HEK293 (cell line): ENCODE results near the gene NR0B2.

Experiments
- CTCF ChIA-PET: fragments of 350-600 bp; formaldehyde crosslinking; extraction: SDS; loops from one replicate; lab custom pipeline; 2021; ENCODE audit warnings: antibody characterized with exemption; lab: Yijun Ruan, JAX
- POLR2A ChIA-PET: fragments of 300-600 bp; formaldehyde crosslinking; extraction: SDS; loops from one replicate; lab custom pipeline; 2020; ENCODE audit warnings: antibody characterized with exemption, inconsistent platforms; lab: Yijun Ruan, JAX
- H3K27ac ChIP-seq: fragments of 200-500 bp; sonication (Bioruptor generic); 2 replicates; pipeline ENCODE4 v1.5.1; 2014; ENCODE audit warnings: low read depth, low read length, control low read depth, inconsistent platforms; ENCODE audit errors: extremely low read depth
- H3K36me3 ChIP-seq, 2 experiments: fragments of 200-500 bp in 1 of 2; sonication (Bioruptor generic) in 1 of 2; 1 replicate in 1 of 2; 2 replicates in 1 of 2; pipeline ENCODE4 v1.5.1; 2014 to 2017; ENCODE audit warnings: inconsistent platforms in 2 of 2, low read length in 2 of 2; ENCODE audit not compliant: control insufficient read depth in 2 of 2, insufficient read depth in 1 of 2
- H3K4me1 ChIP-seq: fragments of 200-500 bp; sonication (Bioruptor generic); 2 replicates; pipeline ENCODE4 v1.5.1; 2014; ENCODE audit warnings: mild to moderate bottlenecking, low read length, inconsistent platforms; ENCODE audit not compliant: control insufficient read depth, insufficient read depth
- H3K4me3 ChIP-seq: 2 replicates; pipeline ENCODE4 v1.5.1; 2011; ENCODE audit warnings: low read depth, mild to moderate bottlenecking, control low read depth, low read length, moderate library complexity
- H3K9me3 ChIP-seq: fragments of 200-500 bp; sonication (Bioruptor generic); 2 replicates; pipeline ENCODE4 v1.5.1; 2014; ENCODE audit warnings: low read depth, low read length, inconsistent platforms; ENCODE audit not compliant: control insufficient read depth, insufficient read depth
- GLIS2 ChIP-seq: fragments of 450-650 bp; formaldehyde crosslinking; IDR thresholded peaks from 2 replicates; pipeline ENCODE4 v1.5.1; 2016; ENCODE audit warnings: missing biosample characterization, missing genetic modification characterization
- KLF7 ChIP-seq: fragments of 450-650 bp; formaldehyde crosslinking; IDR thresholded peaks from 2 replicates; pipeline ENCODE4 v1.5.1; 2016; ENCODE audit warnings: missing biosample characterization, missing genetic modification characterization, borderline replicate concordance
- ZBTB1 ChIP-seq: fragments of 450-650 bp; formaldehyde crosslinking; IDR thresholded peaks from 2 replicates; pipeline ENCODE4 v1.5.1; 2016; ENCODE audit warnings: missing biosample characterization, missing genetic modification characterization
- ZNF2 ChIP-seq: fragments of 450-650 bp; formaldehyde crosslinking; IDR thresholded peaks from 2 replicates; pipeline ENCODE4 v1.5.1; 2016; ENCODE audit warnings: missing biosample characterization, missing genetic modification characterization
- ZNF221 ChIP-seq: fragments of 450-650 bp; formaldehyde crosslinking; IDR thresholded peaks from 2 replicates; pipeline ENCODE4 v1.5.1; 2017; ENCODE audit warnings: missing biosample characterization, missing genetic modification characterization, borderline replicate concordance
- ZNF223 ChIP-seq: fragments of 450-650 bp; formaldehyde crosslinking; IDR thresholded peaks from 2 replicates; pipeline ENCODE4 v1.5.1; 2016; ENCODE audit warnings: missing biosample characterization, missing genetic modification characterization
- ZNF311 ChIP-seq: fragments of 450-650 bp; formaldehyde crosslinking; IDR thresholded peaks from 2 replicates; pipeline ENCODE4 v1.5.1; 2017; ENCODE audit warnings: missing biosample characterization, missing genetic modification characterization, borderline replicate concordance
- ZNF335 ChIP-seq: fragments of 450-650 bp; formaldehyde crosslinking; conservative IDR thresholded peaks from 2 replicates; pipeline ENCODE4 v1.5.1; 2016; ENCODE audit warnings: missing biosample characterization, missing genetic modification characterization
- ZNF341 ChIP-seq: fragments of 450-650 bp; formaldehyde crosslinking; IDR thresholded peaks from 2 replicates; pipeline ENCODE4; 2016; ENCODE audit warnings: low read depth, missing biosample characterization, missing genetic modification characterization
- ZNF350 ChIP-seq: fragments of 450-650 bp; formaldehyde crosslinking; IDR thresholded peaks from 2 replicates; pipeline ENCODE4 v1.5.0; 2017; ENCODE audit warnings: missing biosample characterization, mild to moderate bottlenecking, missing genetic modification characterization
- ZNF391 ChIP-seq: fragments of 450-650 bp; formaldehyde crosslinking; IDR thresholded peaks from 2 replicates; pipeline ENCODE4 v1.5.1; 2016; ENCODE audit warnings: low read depth, missing biosample characterization, missing genetic modification characterization, borderline replicate concordance
- ZNF423 ChIP-seq: fragments of 450-650 bp; formaldehyde crosslinking; IDR thresholded peaks from 2 replicates; pipeline ENCODE4 v1.5.1; 2016; ENCODE audit warnings: missing biosample characterization, missing genetic modification characterization
- ZNF48 ChIP-seq: fragments of 450-650 bp; formaldehyde crosslinking; IDR thresholded peaks from 2 replicates; pipeline ENCODE4 v1.5.1; 2016; ENCODE audit warnings: missing biosample characterization, missing genetic modification characterization
- ZNF514 ChIP-seq: fragments of 450-650 bp; formaldehyde crosslinking; IDR thresholded peaks from 2 replicates; pipeline ENCODE4 v1.5.1; 2016; ENCODE audit warnings: missing biosample characterization, missing genetic modification characterization
- ZNF660 ChIP-seq: fragments of 450-650 bp; IDR thresholded peaks from 2 replicates; pipeline ENCODE4 v1.5.1; 2018; ENCODE audit warnings: missing biosample characterization, mild to moderate bottlenecking, missing genetic modification characterization
- ZNF664 ChIP-seq: fragments of 450-650 bp; formaldehyde crosslinking; IDR thresholded peaks from 2 replicates; pipeline ENCODE4 v1.5.1; 2016; ENCODE audit warnings: missing biosample characterization, missing genetic modification characterization
- ZNF707 ChIP-seq: fragments of 450-650 bp; formaldehyde crosslinking; IDR thresholded peaks from 2 replicates; pipeline ENCODE4 v1.5.1; 2016; ENCODE audit warnings: missing biosample characterization, missing genetic modification characterization
- ZNF76 ChIP-seq: fragments of 450-650 bp; formaldehyde crosslinking; IDR thresholded peaks from 2 replicates; pipeline ENCODE4; 2016; ENCODE audit warnings: low read depth, missing biosample characterization, missing genetic modification characterization, borderline replicate concordance
- ZSCAN4 ChIP-seq: fragments of 450-650 bp; formaldehyde crosslinking; IDR thresholded peaks from 2 replicates; pipeline ENCODE4 v1.5.1; 2017; ENCODE audit warnings: missing biosample characterization, missing genetic modification characterization
- ZSCAN5A ChIP-seq: fragments of 450-650 bp; formaldehyde crosslinking; IDR thresholded peaks from 2 replicates; pipeline ENCODE4 v1.5.1; 2016; ENCODE audit warnings: missing biosample characterization, missing genetic modification characterization
- TF ChIP-seq, protein P1 (sequence below): fragments of 450-650 bp; formaldehyde crosslinking; IDR thresholded peaks from 2 replicates; pipeline ENCODE4 v1.5.1; 2016; ENCODE audit warnings: missing biosample characterization, missing genetic modification characterization

Gene NR0B2

DNA sequence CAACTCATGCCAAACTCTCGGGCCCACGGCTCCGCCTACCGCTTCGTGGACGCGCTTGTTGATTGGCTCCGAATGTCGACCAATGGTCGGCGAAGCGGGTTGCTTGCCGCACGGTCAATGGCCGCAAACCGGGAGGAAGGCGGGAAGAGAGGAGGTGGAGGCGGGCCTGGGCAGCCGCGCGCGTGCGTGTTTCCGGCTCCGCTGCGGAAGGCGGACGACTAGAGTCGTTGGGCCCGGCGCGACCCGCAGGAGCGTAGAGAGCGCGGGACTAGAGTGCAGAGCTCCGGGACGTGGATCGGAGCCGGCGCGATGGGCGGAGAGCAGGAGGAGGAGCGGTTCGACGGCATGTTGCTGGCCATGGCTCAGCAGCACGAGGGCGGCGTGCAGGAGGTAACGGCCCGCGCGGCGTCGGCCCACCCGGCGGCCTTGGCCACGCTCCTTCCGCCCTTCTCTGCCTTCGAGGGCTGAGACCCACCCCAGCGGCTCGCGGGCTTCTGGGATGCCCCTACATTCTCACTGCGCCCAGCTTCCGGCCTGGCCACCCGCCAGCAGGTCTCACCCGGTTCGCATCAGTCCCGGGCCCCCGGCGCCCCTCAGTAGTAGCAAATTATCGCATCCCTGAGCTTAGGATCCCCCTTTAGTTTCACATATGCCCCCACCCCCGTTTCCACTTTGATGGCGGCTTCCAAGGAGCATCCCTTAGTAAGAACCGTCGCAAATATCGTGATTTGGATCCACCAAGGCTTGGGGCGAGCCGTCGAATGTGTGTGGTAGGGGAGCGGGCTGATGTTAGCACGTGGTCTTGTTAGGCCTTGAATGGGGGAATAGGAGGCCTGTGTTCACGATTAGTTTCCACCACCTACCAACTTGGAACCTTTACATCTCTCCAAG, 8.0 kb upstream of the NR0B2 start, which contains the start of gene NUDC (continued):
- peak; percentile 51 for TF ChIP-seq GLIS2 (tag by site-specific recombination)
- TF ChIP-seq ZNF341 (tag by site-specific recombination), result peak; percentile 33; the same call in 1 of the 2 replicates
- TF ChIP-seq ZSCAN5A (tag by site-specific recombination), result no peak
- TF ChIP-seq ZNF223 (tag by site-specific recombination), result no peak
- no peak for TF ChIP-seq ZNF48 (tag by site-specific recombination)
- 0 out of 2 replicates have a peak, but pooled peaks have one; percentile 28 for TF ChIP-seq ZNF391 (tag by site-specific recombination)
- TF ChIP-seq ZNF423, result no peak
- TF ChIP-seq ZNF76 (tag by site-specific recombination), result peak; percentile 96
- TF ChIP-seq ZNF221, result no peak
- no peak for TF ChIP-seq ZNF664 (tag by site-specific recombination)
- TF ChIP-seq ZNF2 (tag by site-specific recombination), result peak; percentile 68; the same call in 1 of the 2 replicates
- TF ChIP-seq, protein P1, sequence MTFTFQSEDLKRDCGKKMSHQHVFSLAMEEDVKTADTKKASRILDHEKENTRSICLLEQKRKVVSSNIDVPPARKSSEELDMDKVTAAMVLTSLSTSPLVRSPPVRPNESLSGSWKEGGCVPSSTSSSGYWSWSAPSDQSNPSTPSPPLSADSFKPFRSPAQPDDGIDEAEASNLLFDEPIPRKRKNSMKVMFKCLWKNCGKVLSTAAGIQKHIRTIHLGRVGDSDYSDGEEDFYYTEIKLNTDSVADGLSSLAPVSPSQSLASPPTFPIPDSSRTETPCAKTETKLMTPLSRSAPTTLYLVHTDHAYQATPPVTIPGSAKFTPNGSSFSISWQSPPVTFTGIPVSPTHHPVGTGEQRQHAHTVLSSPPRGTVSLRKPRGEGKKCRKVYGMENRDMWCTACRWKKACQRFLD (tag by site-specific recombination), result 0 out of 2 replicates have a peak, but pooled peaks have one; percentile 41
- peak; percentile 32; the same call in 1 of the 2 replicates for TF ChIP-seq KLF7 (tag by site-specific recombination)

GRCh38 chr1:26921126-26921539, 7.4 kb upstream of the NR0B2 start:
- no peak for TF ChIP-seq ZNF311 (tag by site-specific recombination)
- TF ChIP-seq ZNF660 (tag by site-specific recombination), result 0 out of 2 replicates have a peak, but pooled peaks have one; percentile 23
- 0 out of 2 replicates have a peak, but pooled peaks have one; percentile 9 for TF ChIP-seq ZNF2 (tag by site-specific recombination)
- TF ChIP-seq ZNF350 (tag by site-specific recombination), result no peak
- no peak for TF ChIP-seq ZBTB1
- TF ChIP-seq ZNF514, result no peak
- TF ChIP-seq ZSCAN4 (tag by site-specific recombination), result no peak
- no peak for TF ChIP-seq ZNF707 (tag by site-specific recombination)
- TF ChIP-seq ZNF335 (tag by site-specific recombination), result peak; percentile 83
- ChIA-PET POLR2A (interaction anchor here (0.6 to 1.4 kb wide), 4 partner anchors 8 to 56 kb away, joined by 3 to 8 read pairs (median 5); partner anchors contain the start of genes GPATCH3 and GPN2), CTCF (interaction anchor here (0.6 kb wide), 1 partner anchor 1906 kb away, joined by 3 read pairs; no protein-coding TSS in a partner anchor)
- peaks cover 7% of the 10 kb centered on the region for H3K4me1 ChIP-seq
- peak overlapping the region; percentile 13 for H3K4me3 ChIP-seq
- no peak overlapping the region for H3K27ac ChIP-seq
- H3K9me3 ChIP-seq, result no peaks in the 10 kb centered on the region
- H3K36me3 ChIP-seq, result peaks cover 27 to 34% of the 10 kb centered on the region in 2 experiments; a peak in 2 of 3 replicates
